LNCaP clone FGC (cell line): ENCODE data around the gene MYL1.

Source experiments
- DNase-seq: peaks from one replicate; pipeline ENCODE4 v3.0.0-alpha.2; 2011; ENCODE audit warnings: low read depth
- H3K4me3 ChIP-seq: 2 replicates; pipeline ENCODE4 v1.5.1; 2011; ENCODE audit warnings: mild to moderate bottlenecking, low read depth, low read length, control low read depth
- CTCF ChIP-seq: IDR thresholded peaks from 2 replicates; pipeline ENCODE4 v1.5.1; 2012; ENCODE audit warnings: mild to moderate bottlenecking; ENCODE audit not compliant: control insufficient read depth, insufficient read depth; ENCODE audit errors: extremely low read depth

Gene MYL1

DNA sequence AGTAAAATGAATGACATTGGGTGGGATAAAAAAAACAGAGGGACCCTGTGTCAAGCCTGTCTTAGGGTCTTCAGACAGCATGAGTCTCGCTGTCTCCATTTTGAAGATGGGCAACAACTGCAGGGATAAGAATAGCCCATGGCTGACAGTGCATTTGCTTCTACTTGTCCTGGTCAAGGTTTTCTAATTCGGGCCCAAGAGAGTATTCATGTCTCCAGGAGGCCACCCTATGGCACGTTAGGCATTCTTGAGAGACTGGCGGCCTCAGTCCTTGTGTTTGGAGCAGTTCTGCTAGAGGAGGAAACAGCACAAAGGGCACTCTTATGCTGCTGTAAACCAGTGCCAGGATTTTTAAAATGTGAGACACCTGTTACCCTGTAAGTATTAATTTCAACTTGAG, 9.5 kb upstream of the MYL1 start:
- no peak overlapping the region for H3K4me3 ChIP-seq
- DNase-seq: no peak
- TF ChIP-seq CTCF: no peak

- DNase-seq: no peak
- TF ChIP-seq CTCF: no peak
- no peak overlapping the region for H3K4me3 ChIP-seq
These were observed 8.0 kb upstream of the MYL1 start for GRCh38 chr2:210323003-210323402.

- no peak for TF ChIP-seq CTCF
- H3K4me3 ChIP-seq: no peak overlapping the region
- DNase-seq: no peak
These were observed 3.9 kb upstream of the MYL1 start for GRCh38 chr2:210318891-210319290.

- no peak overlapping the region for H3K4me3 ChIP-seq
- no peak for TF ChIP-seq CTCF
- no peak for DNase-seq
These were observed 3.5 kb upstream of the MYL1 start for GRCh38 chr2:210318486-210318885.

- TF ChIP-seq CTCF: no peak
- DNase-seq: no peak
- no peak overlapping the region for H3K4me3 ChIP-seq
These were observed 4.4 kb downstream of the MYL1 start for GRCh38 chr2:210310550-210310949.

DNA sequence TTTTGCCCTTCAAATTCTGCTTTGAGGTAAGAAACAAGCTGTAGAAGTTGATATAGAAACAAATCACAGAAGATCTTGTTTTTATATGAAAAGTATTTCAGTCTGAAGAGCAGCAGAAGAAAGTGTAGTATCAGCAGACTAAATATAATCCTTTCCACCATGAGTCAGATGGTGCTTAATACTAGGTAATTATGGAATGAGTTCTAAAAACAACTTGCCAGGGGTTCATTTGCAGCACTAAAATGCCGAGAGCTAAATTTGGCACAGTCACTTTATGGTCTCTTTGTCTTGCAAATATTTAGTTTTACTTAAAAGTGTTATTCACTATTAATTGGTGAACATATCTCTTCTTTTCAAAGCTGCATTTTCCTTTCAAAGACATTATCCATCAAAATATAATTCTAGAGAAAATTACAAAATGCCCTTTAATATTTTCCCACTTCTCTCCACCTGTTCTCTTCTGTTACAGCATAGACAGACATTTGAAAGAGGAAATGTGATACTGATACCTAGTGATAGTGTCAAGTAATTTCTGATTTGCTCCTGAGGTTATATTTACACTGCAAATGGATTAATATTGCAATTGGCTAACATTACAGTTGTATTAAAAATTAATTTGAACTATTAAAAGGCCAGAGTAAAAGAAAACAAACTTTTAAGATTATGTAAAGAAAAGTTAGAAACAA, 5.3 kb downstream of the MYL1 start:
- DNase-seq: no peak
- no peak for TF ChIP-seq CTCF

GRCh38 chr2:210303498-210303897, 11.5 kb downstream of the MYL1 start:
- no peak for TF ChIP-seq CTCF
- no peak overlapping the region for H3K4me3 ChIP-seq
- no peak for DNase-seq

More for the DNA sequence above, 5.3 kb downstream of the MYL1 start:
- H3K4me3 ChIP-seq: no peak overlapping the region
